Testis (tissue), 3 donors: Measurements from ENCODE around the gene GOT2. TPM values are rescaled to one million over a fixed set of nuclear protein-coding genes. Genes with fewer than 3 reads are reported as not detected.

Experiments used
- DNase-seq: peaks from one replicate; pipeline ENCODE4 v3.0.0-alpha.2; 2019
- H3K27ac ChIP-seq, 2 donors: fragments of 200-600 bp; sonication (generic); one replicate each; pipeline ENCODE4 v1.5.1; 2019
- H3K27me3 ChIP-seq: fragments of 200-600 bp; sonication (generic); one replicate; pipeline ENCODE4 v1.5.1; 2019
- H3K36me3 ChIP-seq: fragments of 200-600 bp; sonication (generic); one replicate; pipeline ENCODE4 v1.5.1; 2017; ENCODE audit warnings: low read depth; ENCODE audit errors: missing control alignments
- H3K4me1 ChIP-seq: fragments of 200-600 bp; sonication (generic); one replicate; pipeline ENCODE4 v1.5.1; 2019
- H3K4me3 ChIP-seq, 2 donors: fragments of 200-600 bp; sonication (generic); one replicate each; pipeline ENCODE4 v1.5.1; 2017 to 2019
- H3K9me3 ChIP-seq: fragments of 200-600 bp; sonication (generic); one replicate; pipeline ENCODE4 v1.5.1; 2017
- POLR2A ChIP-seq: fragments of 450-650 bp; IDR thresholded peaks from one replicate; pipeline ENCODE4 v1.6.1; 2017; ENCODE audit warnings: antibody characterized with exemption, mild to moderate bottlenecking, moderate library complexity
- WGBS, 2 donors: methylation state at CpG; one replicate each; pipeline ENCODE4 v1.1.5; 2018; 5-methylcytosine and 5-hydroxymethylcytosine counted together
- intact Hi-C: fragments of 100-400 bp; cut with DNase I; formaldehyde crosslinking; loops from one replicate; pipeline ENCODE4 v1.15.1; 2023; ENCODE audit warnings: low total_unique reads
- polyA plus RNA-seq: library from polyadenylated mRNA; stranded (reverse); fragments of 350-450 nt; fragmentation: Illumina TruSeq; extraction: RNeasy Lipid Tissue Mini Kit (QIAGEN cat#74804); gene quantifications from one replicate; pipeline ENCODE4 v1.2.3, GENCODE V29; 2014; ENCODE audit warnings: low read depth, low replicate concordance; ENCODE audit not compliant: insufficient read depth
- total RNA-seq, 2 donors: library from RNA; depleted of rRNA; stranded (reverse); fragments of >200 nt; gene quantifications; one replicate each; pipeline ENCODE4 v1.2.3, GENCODE V29; 2016
- TF ChIP-seq, protein P1 (sequence below), 3 experiments: fragments of 450-650 bp in 2 of 3; fragments of 200-600 bp in 1 of 3; sonication (generic) in 1 of 3; IDR thresholded peaks; one replicate each; pipeline ENCODE4 v1.5.1; 2016 to 2019; ENCODE audit warnings: antibody characterized with exemption in 3 of 3, mild to moderate bottlenecking in 2 of 3, moderate library complexity in 1 of 3

GOT2 gene
- total and polyA plus RNA-seq, 3 donors from 2014 or later = 81.0 to 138 (median 108) TPM

DNA sequence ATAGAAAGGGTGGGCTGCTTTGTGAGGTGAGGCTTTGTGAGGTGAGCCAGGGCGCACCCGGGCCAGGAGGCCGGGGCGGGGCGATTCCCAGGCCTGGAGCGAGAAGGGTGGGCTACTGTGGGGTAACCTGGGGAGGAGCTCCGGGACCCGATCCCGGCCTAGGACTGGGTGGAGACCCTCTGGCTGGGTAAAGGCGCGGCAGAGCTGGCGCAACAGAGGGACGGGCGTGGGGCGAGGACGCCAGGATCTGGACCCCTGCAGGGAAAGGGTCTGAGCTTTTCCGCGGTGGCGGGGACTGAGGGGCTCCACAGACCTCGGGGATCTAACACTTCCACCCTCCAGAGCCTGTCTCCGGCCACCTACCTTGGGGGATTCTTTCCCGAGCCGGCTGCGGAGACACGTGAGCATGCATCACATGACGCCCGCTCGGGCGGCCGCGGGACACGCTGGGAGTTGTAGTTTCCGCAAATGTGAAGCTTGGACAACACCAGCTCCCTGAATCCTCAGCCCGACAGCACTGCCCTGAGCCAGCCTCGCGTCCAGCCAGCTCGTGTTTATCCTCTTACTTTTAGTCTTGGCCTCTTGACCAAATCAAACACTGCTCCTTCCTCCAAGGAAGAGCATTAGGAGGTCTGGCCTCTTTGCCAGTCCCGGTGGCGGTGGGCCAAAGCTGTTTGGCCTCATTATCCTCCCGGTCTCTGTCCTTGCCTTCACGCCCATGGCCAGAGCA is 49.6 kb downstream of the GOT2 start, which contains the start of gene SLC38A7:
Gene SLC38A7, minus strand, starts transcription at position 417 of the 730 bp plus-strand sequence. CDS start 4,644 bp downstream, outside the sequence.
- peak within 1 kb of the TSS; percentile 67 to 73 for H3K27ac ChIP-seq
- H3K9me3 ChIP-seq = no peaks in the 10 kb centered on the region
- intact Hi-C loops = no loop called here
- no peaks in the 10 kb centered on the region for H3K27me3 ChIP-seq
- DNase-seq = peak; percentile 95
- peak within 1 kb of the TSS; percentile 88 to 90 for H3K4me3 ChIP-seq
- H3K4me1 ChIP-seq = peaks cover 9% of the 10 kb centered on the region
- TF ChIP-seq, protein P1, sequence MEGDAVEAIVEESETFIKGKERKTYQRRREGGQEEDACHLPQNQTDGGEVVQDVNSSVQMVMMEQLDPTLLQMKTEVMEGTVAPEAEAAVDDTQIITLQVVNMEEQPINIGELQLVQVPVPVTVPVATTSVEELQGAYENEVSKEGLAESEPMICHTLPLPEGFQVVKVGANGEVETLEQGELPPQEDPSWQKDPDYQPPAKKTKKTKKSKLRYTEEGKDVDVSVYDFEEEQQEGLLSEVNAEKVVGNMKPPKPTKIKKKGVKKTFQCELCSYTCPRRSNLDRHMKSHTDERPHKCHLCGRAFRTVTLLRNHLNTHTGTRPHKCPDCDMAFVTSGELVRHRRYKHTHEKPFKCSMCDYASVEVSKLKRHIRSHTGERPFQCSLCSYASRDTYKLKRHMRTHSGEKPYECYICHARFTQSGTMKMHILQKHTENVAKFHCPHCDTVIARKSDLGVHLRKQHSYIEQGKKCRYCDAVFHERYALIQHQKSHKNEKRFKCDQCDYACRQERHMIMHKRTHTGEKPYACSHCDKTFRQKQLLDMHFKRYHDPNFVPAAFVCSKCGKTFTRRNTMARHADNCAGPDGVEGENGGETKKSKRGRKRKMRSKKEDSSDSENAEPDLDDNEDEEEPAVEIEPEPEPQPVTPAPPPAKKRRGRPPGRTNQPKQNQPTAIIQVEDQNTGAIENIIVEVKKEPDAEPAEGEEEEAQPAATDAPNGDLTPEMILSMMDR (IDR thresholded peaks at IDR 0.05) = no peak
- TF ChIP-seq POLR2A = no peak
- no peaks in the 10 kb centered on the region for H3K36me3 ChIP-seq
- WGBS, 2 donors = 3 to 5% methylated on average over 29 to 41 of the region's 41 CpGs

DNA sequence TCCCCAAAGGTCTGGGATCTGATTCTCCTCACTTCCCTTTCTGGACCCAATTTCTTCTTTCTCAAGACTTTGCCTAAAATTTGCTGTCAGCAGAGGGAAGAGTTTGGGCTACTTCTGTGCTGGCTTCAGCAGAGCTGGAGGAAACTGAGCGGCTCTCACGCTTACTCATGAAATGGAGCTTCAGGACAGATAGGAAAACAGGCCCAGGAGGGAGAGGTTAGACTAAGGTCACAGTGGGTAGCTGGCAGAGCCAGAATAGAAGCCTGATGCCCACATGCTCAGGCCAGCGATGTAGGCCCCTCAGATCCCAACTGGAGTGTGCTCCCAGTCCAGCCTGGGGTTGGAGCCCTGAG is 50.1 kb downstream of the GOT2 start:
- Histone ChIP-seq H3K4me1 (peaks cover 9% of the 10 kb centered on the region), H3K27ac (peak overlapping the region; percentile 67 to 73), H3K4me3 (peak overlapping the region; percentile 88 to 90), H3K27me3 (no peaks in the 10 kb centered on the region), H3K9me3 (no peaks in the 10 kb centered on the region), H3K36me3 (no peaks in the 10 kb centered on the region)
- DNase-seq = no peak
- 3 to 5% methylated on average over 3 of the region's 3 CpGs for WGBS, 2 donors
- intact Hi-C loops = no loop called here
- TF ChIP-seq, protein P1 (IDR thresholded peaks at IDR 0.05) = no peak
- no peak for TF ChIP-seq POLR2A

DNA sequence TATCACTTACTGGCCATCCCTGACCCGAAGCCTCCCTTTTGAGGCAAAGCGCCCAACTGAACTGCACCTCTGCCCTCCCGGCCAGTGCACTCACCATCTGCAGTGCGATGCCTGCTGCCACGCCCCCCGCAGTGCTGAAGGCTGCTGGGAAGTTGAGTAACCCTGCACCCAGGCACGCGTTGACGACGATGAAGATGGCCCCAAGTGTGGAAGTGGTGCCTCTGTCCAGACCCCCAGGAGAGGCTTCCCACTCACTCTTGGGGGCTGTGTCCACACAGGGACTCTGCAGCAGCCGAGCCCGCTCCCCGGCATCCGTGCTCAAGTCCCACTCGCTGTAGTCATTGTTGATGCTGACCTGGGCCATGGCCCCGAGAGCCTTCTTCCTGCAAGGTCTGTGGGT is 54.4 kb downstream of the GOT2 start:
- H3K27me3 ChIP-seq = no peaks in the 10 kb centered on the region
- intact Hi-C loops = no loop called here
- TF ChIP-seq, protein P1 (IDR thresholded peaks at IDR 0.05) = no peak
- H3K4me1 ChIP-seq = peaks cover 9% of the 10 kb centered on the region
- DNase-seq = no peak
- no peaks in the 10 kb centered on the region for H3K36me3 ChIP-seq
- H3K4me3 ChIP-seq = no peak overlapping the region
- no peak overlapping the region for H3K27ac ChIP-seq
- WGBS, 2 donors = 92 to 95% methylated on average over 12 to 16 of the region's 16 CpGs
- no peaks in the 10 kb centered on the region for H3K9me3 ChIP-seq

DNA sequence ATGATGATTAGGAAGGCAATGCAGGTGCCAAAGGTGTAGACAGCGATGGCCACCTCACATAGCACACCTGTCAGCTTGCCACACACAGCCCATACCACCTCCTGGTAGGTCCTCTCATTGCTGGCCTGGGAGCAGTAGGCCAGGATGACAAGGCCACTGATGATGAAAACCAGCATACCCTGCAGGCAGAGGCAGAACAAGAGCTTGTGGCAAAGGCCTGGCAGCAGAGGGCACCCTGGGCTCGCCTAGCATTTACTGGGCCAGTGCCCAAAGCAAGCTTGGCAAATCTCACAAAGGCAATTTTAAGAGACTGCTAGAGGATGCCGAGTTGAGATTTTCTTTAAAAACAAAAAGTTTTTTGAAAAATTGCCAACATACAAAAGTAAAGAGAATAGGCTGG is 55.4 kb downstream of the GOT2 start:
- peak; percentile 76 for DNase-seq
- H3K27me3 ChIP-seq = no peaks in the 10 kb centered on the region
- H3K4me1 ChIP-seq = peaks cover 5% of the 10 kb centered on the region
- no peaks in the 10 kb centered on the region for H3K9me3 ChIP-seq
- intact Hi-C loops = no loop called here
- TF ChIP-seq, protein P1 (IDR thresholded peaks at IDR 0.05) = peak in 1 of 3 experiments; percentile 18
- TF ChIP-seq POLR2A = no peak
- 56 to 67% methylated on average over 3 of the region's 3 CpGs for WGBS, 2 donors
- no peak overlapping the region for H3K4me3 ChIP-seq
- no peak overlapping the region for H3K27ac ChIP-seq
- H3K36me3 ChIP-seq = no peaks in the 10 kb centered on the region

DNA sequence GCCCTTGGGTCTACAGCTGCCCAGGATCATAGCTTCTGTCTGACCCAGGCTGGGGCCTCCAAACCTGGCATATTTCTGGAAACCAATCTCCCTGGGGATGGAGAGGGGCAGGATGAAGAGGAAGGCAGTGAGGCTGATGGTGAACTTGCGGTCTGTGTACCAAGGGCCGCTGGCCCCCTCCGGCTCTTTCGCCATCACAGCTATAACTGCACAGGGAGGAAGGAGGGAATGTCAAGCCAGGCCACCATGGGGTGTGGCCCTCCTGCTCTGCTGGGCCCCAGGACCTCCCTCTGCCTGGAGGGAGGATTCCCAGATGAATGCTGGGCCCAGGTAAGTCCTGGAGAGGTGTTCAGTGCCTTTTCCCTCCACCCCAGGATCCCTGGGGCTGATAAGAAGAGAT is 55.8 kb downstream of the GOT2 start:
- Histone ChIP-seq H3K27me3 (no peaks in the 10 kb centered on the region), H3K27ac (no peak overlapping the region), H3K36me3 (no peaks in the 10 kb centered on the region), H3K4me3 (no peak overlapping the region), H3K9me3 (no peaks in the 10 kb centered on the region), H3K4me1 (peaks cover under 1% of the 10 kb centered on the region)
- no peak for DNase-seq
- TF ChIP-seq, protein P1 (IDR thresholded peaks at IDR 0.05) = no peak
- TF ChIP-seq POLR2A = no peak
- intact Hi-C loops = no loop called here
- WGBS, 2 donors = 91% methylated on average over 4 of the region's 4 CpGs; no CpG with 5 or more reads in 1 of the 2 donors
